Stimulated activated naive CD4-positive, alpha-beta T cell (primary cell): Measurements from ENCODE around the gene P2RY6.
A peak's percentile ranks its signal among the peaks of the same experiment; 100 is the strongest.

Experiments
- DNase-seq, 6 experiments: peaks; one replicate each; lab custom pipeline; 2025; lab: John Stamatoyannopoulos, UW

The P2RY6 gene

DNA sequence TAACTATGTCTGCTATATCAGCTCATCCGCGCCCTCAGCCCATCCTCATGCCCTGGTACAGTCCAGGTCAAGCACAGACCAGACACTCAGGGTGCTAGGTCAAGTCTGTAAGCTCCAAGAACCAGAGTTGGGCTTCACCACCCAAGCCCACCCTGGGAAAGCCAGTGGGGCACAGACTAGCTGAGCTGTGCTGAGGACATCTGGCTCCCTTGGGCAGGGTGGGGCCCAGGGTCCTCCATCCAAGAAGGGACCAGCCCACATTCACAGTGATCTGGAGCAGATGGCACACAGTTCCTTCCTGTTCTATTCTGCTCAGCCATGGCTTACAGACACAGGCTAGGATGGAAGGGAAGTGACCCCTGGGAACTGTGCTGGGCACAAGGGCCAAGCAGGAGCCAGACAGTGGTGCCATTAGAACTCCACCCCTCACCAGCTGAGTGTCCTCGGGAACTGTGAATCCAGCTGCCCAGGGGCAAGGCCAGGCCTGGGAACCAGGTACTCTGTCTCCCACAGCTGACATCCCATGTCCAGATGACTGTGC, 9.1 kb downstream of the P2RY6 start:
- no peak for DNase-seq

DNA sequence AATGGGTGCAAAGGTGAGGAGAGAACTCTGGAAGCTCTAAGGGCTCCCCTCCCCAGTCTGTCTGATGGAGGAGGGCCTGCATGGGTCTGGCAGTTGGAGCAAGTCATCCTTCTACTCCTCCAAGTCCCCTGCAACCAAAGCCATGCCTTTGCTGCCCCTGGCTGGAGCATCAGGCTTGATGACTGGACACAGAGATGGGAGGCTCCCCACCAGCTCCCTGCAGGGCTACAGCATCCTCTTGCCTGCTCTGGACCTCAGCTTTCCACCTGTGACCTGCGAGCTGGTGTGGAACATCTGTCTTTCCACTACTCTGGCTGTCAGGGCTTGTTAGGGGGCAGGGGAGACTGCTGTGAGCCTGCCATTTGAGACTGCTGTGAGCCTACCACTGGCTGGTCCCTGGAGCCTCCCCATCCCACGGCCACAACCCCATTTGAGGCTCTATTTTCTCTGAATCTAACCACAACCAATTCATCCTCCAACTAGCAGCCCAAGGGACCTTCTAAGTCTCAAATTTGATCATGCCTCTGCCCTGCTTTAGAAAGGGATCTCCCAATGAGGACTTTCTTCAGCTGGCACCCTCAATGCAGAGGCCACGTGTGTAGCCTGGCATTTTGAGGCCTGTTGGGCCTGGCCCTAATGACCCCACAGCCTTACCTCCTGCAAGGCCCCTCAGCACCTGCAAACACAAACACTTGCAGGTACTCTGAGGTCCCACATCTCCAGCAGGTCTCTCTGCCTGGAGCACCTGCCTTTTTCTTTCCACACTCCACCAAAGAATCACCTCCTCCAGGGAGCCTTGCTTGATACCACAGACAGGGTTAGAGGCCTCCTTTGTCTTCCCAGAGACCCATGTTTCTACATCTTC, 9.9 kb downstream of the P2RY6 start:
- no peak for DNase-seq

DNA sequence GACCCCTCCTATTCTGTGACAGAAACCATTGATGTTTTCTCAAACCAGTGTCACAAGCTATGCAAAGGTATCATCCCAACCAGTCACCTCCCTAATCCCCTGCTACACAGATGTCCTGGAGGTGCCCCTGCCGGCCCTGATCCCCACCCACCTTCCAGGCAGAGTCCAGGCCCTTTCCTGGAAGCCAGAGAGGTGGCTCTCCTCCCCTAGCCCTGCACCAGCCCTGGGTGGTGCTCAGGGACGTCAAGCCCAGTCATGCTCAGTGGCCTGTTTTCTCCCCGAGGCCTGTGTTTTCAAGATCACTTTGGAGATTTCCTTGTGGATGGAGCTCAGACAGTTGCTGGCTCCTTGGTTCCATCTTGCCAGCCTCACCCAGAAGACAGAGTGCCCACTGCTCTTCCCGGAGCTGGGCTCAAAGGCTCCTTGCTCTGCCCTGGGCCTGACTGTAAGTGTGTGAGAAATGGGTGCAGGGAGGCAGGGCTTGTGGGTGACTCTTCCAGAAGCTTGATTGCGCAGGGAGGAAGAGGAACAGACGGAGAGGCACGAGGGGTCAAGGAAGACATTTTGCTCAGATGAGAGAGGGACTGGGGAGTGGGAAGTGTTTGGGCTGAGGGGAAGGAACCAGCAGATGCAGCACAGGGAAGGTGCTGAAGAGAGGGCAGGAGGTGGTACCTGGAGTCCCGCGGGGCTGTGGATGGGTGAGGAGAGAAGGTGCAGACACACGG, 11.3 kb downstream of the P2RY6 start:
- DNase-seq = no peak

DNA sequence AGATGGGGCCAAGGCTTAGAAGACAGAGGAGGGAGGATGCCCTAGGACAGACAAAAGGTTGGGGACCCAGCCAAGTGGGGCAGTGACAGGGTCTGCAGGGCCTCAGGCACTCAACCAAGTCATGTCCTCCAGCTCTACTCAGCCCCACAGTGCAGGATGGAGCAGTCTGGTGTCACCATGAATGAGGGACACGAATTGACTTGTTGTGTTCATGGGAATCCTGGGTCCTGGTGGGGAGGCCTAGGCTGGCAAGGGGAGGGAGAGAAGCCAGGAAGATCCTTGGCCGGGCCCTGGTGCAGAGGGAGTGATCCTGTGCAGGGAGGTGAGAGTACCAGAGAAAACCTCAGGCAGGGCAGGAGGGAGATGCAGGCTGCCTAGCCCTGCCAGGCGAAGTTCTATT, 12.0 kb downstream of the P2RY6 start:
- no peak for DNase-seq

DNA sequence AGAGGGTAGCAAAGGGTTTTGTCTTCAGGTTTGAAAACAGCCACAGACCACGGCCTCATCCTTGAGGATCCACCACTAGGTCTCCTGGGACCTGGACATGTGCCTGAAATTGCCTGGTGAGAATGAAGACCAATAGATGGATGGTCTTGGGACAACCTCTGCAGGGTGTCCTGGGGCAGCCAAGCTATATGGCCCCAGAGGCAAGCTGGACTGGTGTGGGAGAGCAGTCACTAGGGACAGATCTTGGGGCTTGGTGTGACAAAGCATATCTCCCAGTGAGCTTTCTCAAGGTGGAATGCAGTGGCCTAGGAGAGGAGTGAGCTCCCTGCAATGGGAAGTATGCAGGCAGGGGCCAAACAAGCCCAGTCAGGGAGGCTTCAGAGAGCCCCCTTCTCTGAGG, 13.6 kb downstream of the P2RY6 start:
- DNase-seq = no peak

DNA sequence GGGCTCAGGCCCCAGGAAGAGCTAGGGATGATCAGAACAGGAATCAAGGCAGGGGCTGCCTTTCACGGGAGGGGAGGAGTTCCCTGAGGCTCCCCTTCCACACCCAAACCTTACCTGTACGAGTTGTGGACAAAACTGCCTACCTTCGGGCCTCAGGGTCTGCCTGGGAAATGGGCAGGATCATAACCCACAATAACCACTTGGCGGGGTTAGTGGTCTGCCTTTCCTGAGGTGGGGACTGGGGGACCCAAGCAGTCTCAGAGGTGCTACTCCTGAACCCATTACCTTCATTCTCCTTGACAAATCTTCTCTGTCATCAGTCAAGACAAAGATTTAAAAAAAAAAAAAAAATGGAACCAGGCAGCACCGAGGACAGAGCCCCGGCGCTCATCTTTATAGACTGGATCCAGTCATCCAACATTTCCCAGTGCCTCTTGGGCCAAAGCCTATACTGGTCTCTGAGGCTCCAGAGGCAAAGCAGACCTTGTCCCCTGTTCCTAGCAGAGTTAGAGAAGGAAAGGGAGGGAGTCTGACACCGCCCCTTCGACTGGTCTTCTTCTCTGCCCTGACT, 14.2 kb downstream of the P2RY6 start:
- DNase-seq = no peak

DNA sequence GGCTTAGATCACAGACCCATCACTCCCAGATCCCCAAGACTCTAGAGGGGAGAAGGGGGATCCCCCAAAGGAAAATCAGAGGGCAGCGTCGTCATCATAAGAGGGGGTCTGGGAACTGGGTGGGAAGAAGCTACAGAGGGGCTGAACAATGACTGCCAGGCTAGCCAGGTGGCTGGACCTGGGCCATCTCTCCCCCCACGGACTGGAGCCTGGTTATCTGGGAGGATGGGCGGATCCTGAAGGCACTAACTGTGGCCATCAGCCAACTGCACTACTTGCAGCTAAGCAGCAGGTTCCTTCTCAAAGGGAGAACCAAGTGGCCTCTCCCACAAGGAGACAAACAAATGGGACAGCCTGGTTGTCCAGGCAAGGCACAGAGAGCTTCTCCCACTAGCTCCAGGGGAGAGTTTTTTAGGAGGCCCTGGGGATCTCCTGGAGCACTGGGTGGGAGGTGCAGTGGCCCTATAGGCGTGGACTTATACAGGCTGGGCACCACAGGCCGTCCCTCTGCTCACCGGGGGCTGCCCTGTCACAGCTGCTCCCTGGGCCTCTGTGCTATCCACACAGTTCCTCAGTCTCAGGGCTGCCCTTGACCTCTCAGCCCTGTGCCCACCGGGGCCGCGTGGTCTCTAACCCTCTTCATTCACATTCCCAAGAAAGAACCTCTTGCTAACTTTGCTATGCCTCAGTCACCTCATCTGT, 15.4 kb downstream of the P2RY6 start:
- DNase-seq = no peak

DNA sequence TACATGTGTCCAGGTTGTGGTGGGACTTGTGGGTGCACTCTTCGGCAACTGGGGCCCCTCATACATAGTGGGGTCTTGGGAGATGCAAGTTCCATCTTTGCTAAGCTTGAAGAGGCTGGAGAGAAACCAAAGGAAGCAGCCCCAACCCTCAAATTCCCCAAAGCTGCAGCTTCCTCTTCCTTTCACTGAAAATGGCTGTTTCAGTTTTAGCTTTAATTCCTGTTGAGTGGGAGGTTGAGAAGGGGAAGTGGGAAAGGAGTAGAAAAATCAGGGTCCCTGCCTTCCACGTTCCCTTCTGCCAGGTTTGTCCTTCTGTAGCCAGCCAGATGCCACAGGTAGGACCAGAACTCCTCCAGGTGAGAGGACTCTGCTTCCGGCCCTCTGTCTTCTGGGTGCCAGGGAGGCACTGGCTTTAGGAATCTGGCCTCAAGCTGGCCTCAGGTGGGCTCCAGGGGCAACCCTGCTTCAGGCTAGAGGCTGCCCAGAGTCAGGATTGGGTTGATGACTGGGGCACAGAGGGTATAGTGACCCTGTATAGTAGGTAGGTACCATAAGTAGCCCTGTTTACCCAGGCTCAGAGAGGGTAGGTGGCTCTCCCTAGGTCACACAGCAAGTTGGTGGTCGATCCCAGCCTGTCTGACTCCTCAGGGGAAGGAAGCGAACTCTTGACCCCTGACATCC, 16.2 kb downstream of the P2RY6 start:
- DNase-seq = no peak

DNA sequence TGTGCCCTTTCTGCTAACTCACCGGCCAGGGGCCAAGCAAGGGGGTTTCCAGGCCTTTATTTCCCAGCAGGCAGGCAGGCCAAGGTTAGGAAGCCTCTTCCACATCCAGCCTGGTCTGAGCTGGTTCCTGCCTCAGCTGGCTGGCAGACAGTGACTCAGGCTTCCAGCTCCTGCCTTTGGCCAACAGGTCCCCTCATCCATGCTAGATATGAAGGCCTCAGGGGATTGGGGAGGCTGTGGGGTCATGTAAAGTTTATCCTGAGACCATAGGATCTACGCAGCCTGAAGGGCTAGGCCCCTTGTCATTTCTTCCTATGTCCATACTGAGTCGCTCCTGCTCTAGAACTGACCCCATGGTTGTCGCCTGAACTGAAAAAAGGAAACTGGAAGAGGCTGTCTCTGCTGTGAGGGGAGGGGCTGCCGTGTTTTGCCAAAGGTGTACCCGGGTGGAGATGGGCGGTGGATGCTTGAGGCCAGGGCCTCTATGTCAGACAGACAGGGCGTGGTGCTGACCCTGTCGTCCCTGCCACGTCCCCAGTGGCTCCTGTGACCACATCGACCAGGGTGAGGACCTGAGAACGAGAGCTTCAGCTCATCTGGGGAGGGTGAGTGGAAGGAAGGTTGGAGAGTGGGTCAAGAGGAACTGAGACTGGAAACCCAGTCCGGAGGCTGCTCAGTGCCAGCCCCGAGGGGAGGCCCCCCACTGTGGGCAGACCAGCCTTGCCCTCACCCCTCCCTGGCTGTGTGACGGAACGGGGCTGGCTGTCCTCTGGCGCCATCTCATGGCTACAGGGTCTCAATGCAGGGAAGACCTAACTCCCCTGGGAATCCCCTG, 17.0 kb downstream of the P2RY6 start:
- peak in 4 of 6 experiments; percentile 6 to 21 (median 17) for DNase-seq

DNA sequence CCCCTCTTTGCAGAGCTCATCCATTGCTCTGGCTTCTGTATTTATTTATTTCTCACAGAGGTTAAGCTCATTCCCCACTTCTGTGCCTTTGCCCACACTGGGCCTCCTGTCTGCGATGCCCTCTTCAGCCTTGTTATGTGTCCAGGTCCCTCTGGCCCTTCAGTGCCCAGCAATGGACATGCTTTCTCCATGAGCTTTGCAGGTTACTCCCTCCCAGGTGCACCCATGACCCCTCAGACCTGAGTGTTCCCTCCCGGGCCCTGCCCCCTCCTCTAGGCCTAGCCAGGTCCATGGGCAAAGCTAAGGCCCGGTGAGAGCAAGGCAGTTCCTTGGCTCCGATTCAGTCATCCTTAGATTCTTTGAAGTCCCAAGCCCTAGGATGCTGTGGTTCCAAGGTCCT, 18.4 kb downstream of the P2RY6 start:
- no peak for DNase-seq

DNA sequence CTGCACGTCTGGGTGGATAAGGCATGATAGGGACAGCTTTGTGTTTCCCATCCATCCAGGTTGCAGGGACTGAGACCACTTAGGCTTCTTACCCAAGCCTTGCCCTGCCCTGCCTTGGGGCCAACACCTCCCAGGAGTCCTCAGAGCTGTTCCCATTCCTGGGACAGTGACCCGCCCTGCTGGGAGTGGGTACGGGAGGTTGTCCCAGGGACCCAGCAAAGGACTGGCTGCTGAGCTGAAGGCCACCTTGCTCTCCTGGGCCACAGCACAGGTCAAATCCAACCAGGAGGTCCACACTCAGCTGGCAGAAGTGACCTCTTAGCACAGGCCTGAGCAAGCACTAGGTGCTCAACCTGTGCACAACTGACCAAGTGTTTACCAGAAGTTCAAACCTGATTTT, 19.1 kb downstream of the P2RY6 start:
- no peak for DNase-seq

DNA sequence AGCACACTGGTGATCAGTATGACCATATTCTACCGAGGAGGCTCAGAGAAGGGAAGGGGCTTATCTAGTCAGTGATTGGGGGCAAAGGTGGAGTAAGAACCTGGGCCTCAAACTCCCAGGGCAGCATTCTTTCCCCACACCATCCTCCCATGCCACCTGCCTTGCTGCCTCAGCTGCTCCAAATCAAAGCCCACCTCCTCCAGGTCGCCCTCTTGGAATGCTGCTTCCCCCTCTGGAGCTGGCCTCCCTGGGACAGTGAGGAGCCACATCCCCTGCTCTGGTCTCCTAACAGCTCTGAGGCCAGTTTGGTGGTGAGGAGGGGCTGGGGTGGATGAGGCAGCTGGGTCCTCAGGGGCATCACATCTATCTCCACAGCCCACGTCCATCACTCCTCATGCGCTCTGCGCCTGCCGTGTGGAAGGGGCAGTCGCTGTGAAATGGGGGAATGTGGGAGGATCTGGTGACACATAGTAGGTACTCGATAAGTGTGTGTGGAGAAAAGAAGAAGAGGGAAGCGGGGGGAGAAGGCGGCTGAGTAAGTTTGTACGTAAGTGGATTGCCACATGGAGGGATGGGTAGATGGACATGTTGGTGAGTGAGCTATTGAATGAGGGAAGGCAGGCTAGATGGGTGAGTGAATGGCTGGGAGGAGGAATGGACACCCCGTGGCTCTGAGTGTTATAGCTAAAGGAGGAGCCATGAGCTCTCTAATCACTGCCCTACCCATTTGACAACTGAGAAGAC, 19.8 kb downstream of the P2RY6 start:
- no peak for DNase-seq

DNA sequence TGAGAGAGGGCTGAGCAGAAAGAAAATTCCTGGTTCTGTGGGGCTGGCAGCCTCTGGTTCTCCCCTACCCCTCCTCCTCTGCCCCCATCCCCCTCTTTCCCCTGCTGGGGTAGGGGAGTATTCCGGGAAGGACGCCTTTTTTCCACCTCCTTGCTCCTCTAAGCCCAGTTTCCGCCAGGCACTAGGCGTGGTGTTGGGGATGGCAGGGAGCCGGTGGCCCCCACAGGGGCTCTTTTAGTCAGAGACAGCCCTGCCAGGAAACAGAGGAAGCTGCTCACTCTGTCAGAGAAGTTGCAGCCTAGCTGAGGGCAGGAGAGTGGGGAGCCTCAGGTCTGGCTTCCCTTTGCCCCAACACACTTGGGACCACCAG, 20.4 kb downstream of the P2RY6 start:
- DNase-seq = no peak

DNA sequence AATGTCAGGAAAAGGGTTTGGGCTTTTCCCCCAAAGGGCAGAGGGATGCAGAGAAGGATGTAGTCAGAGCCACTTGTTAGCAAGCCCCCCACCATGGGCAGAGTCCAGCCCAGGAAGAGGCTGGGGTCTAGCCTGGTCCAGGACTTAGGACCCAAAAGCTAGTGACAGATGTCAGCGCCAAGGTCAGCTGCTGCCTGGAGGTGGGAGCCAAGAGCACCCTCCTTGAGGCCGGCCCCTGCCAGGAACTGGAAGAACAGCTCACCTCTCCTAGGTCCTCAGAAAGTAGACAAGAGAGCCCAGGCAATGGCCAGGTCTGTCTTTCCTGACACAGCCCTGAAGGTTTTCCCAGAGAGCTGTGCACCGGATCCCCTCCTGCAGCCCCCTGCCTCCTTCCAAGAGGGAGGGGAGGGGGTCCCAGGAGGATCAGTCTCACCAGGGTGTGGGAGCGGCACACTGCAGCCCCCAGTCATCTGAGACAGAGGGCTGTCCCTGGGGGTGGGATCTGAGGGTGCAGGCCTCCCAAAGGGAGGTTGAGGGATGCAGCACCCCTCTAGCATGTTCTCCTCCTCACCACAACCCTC, 21.3 kb downstream of the P2RY6 start:
- DNase-seq = no peak

DNA sequence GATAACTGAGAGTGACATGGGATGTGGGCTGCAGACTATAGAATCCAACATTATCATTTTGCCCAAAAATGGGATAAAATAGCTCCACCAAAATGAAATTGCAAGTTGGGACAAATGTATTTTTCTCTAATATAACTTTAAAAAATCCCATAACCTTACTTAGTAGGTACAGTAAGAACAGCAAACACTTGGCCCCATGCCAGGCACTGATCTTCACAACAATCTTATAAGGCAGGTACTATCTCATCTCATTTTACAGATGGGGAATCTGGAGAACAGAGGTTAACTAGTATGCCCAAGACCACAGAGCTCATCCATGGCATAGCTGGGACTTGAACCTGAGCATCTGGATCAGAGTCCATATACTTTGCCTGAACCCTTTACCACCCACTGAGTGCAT, 22.5 kb downstream of the P2RY6 start:
- no peak for DNase-seq

DNA sequence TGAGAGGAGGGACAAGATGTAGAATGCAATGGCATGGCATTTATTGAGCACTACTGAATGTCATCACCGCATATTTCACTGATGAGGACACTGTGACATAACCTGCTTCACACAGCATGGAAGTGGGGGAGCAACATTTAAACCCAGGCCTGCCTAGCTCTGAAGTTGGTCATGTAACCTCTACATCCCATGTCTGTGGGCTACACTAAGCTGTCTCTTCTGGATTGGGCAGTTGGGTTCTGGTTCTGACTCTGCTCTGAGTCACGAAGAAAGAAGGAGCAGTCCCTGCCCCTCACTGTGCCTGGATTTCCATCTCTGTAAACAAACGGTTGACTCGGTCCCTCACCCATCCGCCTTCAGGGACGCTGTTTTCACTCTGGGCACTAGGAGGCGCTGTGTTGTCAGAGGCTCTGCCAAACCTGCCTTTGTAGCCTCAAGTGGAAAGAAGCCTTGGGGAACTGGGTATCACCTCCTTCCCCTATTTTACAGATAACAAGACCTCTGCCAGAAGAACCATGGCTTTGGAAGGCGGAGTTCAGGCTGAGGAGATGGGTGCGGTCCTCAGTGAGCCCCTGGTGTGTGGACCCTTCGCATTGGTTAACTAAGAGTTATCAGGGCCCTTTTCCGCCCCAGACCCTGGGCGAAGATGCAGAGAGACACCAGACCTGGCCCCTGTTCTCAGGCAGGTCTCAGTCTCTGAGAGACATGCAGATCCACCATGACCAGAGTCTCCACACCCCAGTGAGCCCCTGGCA, 23.3 kb downstream of the P2RY6 start:
- peak; percentile 35 to 77 (median 56) for DNase-seq

DNA sequence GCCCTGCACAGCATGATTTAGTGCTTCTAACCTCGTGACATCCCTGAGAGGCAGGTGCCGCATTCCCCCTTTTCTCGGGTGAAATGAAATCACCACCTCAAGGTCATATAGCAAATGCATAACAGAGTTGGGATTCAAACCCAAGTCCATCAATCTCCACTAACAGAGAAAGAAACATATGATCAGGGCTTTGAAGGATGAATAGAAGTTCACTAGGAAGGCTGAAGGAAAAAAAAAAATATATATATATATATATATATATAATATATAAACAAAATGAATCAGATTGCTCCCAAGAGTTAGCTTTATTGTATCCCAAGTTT, 23.8 kb downstream of the P2RY6 start:
- DNase-seq = no peak

DNA sequence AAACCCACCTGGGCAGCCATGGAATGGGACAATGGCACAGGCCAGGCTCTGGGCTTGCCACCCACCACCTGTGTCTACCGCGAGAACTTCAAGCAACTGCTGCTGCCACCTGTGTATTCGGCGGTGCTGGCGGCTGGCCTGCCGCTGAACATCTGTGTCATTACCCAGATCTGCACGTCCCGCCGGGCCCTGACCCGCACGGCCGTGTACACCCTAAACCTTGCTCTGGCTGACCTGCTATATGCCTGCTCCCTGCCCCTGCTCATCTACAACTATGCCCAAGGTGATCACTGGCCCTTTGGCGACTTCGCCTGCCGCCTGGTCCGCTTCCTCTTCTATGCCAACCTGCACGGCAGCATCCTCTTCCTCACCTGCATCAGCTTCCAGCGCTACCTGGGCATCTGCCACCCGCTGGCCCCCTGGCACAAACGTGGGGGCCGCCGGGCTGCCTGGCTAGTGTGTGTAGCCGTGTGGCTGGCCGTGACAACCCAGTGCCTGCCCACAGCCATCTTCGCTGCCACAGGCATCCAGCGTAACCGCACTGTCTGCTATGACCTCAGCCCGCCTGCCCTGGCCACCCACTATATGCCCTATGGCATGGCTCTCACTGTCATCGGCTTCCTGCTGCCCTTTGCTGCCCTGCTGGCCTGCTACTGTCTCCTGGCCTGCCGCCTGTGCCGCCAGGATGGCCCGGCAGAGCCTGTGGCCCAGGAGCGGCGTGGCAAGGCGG, 24.5 kb downstream of the P2RY6 start:
- DNase-seq = no peak

DNA sequence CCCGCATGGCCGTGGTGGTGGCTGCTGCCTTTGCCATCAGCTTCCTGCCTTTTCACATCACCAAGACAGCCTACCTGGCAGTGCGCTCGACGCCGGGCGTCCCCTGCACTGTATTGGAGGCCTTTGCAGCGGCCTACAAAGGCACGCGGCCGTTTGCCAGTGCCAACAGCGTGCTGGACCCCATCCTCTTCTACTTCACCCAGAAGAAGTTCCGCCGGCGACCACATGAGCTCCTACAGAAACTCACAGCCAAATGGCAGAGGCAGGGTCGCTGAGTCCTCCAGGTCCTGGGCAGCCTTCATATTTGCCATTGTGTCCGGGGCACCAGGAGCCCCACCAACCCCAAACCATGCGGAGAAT, 25.1 kb downstream of the P2RY6 start:
- DNase-seq = no peak
